DMS 273 treated with DMSO at 0.1 percent for 48 hours (cell line): Measurements from ENCODE around the gene IL1RAPL2.
"Not testable (repeated sequence)": the region's sequence is repeated elsewhere in the genome, so short reads cannot be mapped to it uniquely, and the experiment has no call there.

ENCODE experiments used
- DNase-seq: peaks from one replicate; lab custom pipeline; 2025; lab: John Stamatoyannopoulos, UW

The IL1RAPL2 gene

DNA sequence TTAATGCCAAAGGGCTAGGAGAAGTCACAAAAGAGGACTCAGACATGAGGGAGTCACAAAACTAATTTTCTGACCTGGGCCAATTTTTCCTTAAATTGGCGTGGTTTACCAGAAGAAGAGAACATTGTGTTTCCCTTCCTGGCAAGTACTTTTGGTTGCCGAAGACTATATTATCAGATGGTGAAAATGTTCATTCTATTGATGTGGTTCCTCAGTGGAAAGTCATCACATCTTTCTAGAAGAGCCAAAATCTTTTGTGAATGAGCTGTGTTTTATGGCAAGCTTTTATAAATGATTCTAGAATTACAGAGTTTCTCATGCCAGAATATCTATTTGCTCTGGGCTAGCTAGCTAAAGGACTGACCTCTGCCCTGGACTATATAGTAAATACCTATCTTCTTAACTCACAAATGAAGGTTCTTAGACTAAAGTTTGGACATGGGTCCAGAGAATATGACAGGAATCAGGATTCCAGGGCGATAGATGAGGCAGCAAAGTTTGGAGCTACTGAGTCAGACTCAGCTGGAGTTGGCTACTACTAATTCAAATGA lies 288.9 kb downstream of the IL1RAPL2 start:
- no peak for DNase-seq

DNA sequence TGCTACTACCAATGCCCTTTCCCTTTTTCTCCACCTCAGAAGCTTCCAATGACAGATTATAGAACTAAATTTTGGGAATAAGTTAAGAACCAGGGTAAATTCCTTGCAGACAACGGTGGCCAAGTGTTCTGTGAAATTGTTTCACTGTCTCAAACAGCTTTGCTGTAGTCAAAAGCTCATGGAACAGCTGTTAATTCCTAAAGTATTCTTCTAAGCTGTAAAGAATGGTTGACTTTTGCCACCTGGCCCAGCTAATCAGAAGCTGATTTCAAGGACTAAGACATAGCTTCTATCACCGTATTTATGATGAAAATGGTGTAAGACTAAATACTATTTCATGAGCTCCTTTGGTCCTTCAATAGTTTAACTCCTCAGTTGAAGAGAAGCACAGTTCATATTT lies 297.5 kb downstream of the IL1RAPL2 start:
- no peak for DNase-seq

DNA sequence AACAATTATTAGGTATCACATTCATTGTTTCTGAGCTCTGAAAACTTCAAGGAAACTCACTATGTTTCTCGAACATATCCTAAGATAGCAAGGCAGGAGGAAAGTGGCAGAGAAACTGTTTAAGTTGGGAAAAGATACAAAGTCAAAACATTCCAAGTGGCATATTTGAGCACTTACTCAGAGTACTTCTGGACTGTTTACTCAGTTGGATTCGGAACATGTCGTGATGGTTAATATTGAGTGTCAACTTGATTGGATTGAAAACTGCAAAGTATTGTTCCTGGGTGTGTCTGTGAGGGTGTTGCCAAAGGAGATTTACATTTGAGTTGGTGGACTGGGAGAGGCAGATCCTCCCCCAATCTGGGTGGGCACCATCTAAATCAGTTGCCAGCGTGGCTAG lies 298.3 kb downstream of the IL1RAPL2 start:
- no peak for DNase-seq

DNA sequence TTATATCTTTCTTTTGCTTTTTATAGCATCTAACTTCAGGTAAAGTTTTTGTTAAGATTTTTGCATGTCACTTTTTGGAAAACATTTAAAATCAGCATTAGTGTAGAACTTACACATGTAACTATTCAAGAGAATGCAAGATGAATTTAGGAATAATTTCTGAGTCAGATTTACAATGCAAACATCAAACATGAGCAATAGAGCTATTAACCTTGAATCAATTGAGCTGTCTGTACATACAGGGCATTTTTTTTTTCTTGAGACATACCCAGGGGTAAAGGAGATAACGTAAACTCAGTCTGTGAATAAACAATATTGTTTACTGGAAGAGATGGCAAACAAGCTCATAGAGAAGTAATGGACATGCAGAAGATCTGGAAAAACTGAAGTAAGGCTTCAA lies 311.5 kb downstream of the IL1RAPL2 start:
- no peak for DNase-seq

- DNase-seq = no peak
Observed at GRCh38 chrX:104902070-104902469, 336.1 kb downstream of the IL1RAPL2 start.

- not testable (repeated sequence) for DNase-seq
Observed at GRCh38 chrX:104909694-104910093, 343.7 kb downstream of the IL1RAPL2 start.

DNA sequence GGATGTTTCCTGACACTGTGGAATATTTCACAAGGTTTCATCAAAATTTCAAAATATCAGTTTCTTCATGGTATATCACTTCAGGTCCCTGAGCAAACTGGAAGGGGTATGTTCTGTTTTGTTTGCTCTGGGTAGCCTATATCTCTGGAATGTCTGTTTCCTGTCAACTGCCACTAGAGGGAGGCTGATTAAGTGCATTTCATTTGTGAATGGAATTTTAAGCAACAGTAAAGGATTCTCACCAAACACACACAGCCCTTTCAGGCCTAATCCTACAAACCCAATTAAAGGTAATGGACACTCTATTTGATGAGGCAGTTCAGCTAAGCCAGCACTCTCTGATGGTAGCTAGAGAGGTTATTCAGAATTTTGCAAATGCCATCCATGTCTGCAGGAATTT lies 347.3 kb downstream of the IL1RAPL2 start:
- DNase-seq = no peak

GRCh38 chrX:104914686-104915085 lies 348.7 kb downstream of the IL1RAPL2 start:
- not testable (repeated sequence) for DNase-seq

DNA sequence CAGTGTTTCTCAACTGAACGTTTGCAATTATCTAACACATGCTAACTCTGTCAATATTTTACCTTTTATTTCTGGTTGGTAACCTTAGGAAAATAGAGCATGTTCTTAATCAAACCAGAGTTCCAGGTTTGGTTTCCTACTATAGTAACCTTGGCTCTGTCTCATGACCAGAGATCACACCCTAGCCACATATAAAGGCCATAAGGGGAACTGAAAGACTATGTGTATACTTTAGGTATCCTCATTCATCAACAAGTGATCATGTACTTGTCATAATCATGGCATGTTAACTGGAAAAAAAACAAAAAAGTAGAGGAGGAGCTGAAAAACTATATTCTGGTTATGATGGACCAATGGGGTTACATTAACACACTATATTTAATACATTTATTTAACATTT lies 352.1 kb downstream of the IL1RAPL2 start:
- DNase-seq = no peak

DNA sequence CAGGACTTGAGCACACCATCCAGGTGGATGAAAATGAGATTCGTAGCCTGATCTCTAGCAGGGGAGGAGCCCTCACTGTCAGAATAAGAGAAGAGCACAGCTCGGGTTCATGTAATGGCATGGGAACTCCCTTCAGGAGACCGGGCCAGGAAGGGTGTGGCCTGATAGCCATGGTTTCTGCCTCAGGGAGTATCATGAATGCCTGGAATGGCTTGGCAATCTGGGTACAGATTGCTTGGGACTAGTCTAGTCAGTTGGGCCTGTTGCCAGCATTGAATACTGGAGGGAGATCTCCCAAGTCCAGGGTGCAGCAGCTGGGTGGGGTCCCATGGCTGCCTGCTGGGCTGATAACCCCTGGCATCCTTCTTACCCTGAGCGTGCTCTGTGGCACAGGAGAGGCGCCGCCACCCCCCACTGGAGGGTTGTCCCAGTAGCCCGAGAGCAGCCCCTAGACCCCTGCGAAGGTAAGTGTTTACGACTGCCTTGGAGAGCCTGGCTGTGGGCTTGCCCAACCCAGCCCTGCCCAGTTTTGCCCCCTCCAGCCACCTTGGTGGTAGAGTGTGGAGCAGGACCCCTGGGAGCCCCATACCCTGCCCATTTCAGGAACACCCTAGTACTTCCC lies 355.7 kb downstream of the IL1RAPL2 start:
- no peak for DNase-seq

DNA sequence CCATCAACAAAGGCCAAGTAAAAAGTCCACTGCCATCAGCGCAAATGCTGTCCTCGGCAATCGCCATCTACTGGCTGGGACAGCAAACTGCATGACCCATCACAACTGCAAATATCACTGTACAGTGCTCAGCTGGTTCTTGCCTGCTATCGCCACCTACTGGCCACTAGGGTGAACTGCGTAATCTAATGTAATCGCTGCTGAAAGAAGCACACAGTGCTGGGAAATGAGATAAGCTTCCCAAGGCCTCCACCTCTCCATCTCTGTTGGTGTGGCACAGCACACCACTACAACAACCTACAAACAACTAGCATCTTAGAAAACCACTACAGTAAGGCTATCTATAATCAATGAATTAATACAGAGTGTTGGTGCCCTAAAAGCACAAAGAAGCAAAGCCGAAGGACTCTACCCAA lies 356.2 kb downstream of the IL1RAPL2 start:
- peak; percentile 28 for DNase-seq

DNA sequence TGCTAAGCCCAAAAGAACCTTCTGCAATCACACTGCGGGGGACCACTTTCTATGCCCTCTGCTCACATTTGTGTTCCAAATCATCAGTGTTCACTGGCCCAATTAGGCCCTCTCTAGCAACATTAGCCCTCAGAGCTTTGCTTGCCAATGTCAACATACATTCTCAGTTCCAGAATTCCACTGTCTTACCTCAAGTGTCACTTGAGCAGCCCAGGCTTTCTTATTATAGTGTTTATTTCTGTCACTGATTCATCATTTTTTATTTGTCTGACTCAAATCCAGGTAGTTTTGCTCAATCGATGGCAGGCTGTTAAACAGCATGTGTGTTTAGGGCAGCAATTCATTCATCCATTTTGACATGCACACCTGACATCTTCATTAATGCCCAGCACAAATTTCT lies 363.3 kb downstream of the IL1RAPL2 start:
- no peak for DNase-seq

DNA sequence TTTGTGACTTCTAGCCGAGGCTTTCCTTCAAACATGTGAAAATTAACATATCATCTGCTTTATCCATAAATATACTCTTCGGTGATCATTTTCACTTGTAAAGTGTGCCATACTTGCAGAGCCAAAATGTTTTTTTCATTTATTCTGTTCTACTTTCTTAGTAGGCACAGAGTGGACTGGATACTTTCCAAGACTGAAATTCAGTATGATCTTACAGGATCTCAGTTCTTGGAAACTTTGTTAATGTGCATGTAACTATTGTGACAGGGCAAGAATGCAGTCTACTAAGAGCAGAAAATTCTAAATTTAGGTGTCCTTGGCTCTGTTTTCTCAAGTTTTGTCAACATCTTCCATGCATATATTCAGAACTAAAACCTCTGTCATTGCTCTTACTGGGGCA lies 369.6 kb downstream of the IL1RAPL2 start:
- DNase-seq = no peak

DNA sequence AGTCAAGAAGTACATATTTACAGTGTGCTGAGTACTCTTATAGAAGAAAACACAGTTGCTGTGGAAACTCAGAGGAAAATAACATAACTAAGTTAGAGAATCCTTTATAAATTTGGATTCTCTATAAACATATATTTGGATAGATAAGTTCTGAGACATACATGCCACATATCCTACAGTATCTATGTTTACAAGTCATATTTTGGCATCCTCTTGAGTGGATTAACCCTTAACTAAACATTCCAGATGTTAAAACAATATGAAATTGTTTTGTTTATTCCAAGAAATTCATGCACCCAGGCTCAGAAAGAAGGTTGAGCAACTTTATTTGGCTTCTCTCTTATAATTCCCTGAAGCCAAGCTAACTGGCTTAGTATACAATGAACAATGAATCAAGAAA lies 387.3 kb downstream of the IL1RAPL2 start:
- no peak for DNase-seq

- no peak for DNase-seq
Observed at GRCh38 chrX:104961926-104962325, 395.9 kb downstream of the IL1RAPL2 start.

DNA sequence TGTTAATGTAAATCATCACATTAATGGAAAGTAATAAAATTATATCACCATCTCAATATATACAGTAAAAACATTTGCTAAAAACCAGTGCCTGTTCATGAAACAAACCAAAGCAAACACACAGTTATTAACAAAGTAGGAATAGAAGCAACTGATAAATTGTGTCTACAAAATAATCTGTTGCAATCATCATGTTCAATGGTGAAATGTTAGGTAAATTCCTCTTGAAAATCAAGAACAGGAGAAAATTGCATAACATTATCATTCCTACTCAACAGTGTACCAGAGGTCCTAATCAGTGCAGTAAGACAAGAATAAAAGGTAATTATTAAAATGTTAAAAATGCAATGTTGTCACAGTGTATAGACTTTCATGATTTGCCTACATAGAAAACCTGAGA lies 402.2 kb downstream of the IL1RAPL2 start:
- no peak for DNase-seq

DNA sequence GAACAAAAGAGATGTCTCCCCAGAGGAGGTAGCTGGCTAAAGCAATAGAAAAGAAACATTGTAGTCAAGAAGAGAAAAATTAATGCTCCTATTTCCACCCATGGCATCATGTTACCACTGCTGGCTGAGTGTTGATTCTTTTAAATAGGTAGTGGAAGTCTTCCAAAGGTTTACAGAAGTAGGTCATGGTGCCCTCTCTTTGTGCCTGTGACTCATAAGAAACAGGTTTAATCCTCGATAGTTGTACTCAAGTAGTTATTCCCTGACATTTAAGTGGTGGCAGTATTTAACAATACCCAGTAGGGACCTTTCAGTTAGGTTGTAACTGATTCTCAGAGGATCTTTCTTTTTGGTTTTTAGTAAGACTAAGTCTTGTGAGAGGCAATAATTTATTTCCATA lies 406.7 kb downstream of the IL1RAPL2 start:
- no peak for DNase-seq

DNA sequence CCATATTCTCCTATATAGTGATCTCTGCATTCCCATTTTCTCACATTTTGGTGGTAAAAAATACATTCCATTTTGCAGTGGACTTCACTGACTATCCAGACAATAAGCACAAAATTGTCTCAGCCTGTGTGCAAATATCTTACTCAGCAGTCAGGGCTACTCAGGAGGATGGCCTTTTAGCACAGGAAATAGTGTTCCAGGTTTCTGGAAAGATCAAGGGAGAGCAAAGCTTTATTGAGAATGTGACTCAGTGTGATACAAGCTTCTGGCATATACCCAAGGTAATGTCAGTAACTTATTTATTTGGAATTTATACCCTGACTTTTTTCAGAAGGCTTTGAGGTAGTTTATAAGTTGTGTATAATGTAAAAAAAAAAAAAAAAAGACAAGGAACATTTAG lies 421.1 kb downstream of the IL1RAPL2 start:
- no peak for DNase-seq

GRCh38 chrX:104988038-104988437 lies 422.0 kb downstream of the IL1RAPL2 start:
- DNase-seq = no peak

DNA sequence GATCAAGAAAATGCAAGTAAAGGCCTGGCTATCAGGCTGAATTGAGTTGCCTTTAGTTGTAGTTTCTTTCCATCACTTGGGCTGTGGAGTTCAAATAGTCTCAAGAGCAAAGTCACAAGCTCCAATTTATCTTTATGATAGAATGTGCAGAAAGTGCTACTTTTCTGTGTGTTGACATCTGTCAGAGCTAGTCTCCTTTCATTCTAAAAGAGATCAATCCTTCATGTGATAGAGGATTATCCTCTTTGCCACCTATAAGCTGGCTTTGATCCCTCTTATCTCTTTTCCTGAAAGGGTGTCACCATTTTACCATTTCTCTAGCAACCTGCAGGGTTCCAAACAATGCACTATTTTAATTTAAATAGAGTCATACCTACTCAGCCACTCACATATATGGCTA lies 429.5 kb downstream of the IL1RAPL2 start:
- DNase-seq = no peak

DNA sequence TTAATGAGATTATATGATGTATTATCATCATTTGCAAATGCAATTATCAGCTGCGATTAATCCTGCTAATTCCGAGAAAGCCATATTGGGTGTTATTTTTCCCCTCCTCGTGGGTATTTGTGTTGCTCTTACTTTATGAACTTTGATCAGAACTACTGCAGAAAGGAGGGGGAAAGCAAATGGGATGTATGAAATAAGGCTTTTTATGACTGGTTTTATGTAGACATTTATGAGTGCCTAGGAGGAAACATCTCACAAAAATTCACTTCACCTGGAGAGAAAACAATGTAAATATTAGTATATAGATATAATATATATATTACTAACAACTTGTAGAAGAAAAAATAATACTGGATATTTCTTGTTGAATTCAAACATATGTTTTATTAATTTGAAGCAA lies 440.1 kb downstream of the IL1RAPL2 start:
- DNase-seq = no peak

DNA sequence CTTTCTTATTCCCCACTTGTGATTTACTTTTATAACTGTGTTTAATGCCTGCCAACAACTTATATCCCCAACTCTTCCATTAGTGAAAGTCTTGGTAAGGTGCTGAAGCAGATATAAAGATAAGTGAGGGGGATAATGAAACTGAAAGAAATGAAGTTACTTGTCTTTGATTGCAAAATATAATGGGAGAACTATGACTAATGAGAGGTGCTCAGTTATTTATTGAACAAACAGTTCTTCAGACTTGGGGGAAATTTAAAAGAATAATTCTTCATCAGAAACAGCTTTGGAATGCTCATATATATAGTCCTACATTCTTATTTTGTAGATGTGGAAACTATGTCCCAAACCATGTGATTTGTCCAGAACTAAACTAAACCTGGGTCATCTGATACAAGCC lies 441.0 kb downstream of the IL1RAPL2 start:
- DNase-seq = no peak

DNA sequence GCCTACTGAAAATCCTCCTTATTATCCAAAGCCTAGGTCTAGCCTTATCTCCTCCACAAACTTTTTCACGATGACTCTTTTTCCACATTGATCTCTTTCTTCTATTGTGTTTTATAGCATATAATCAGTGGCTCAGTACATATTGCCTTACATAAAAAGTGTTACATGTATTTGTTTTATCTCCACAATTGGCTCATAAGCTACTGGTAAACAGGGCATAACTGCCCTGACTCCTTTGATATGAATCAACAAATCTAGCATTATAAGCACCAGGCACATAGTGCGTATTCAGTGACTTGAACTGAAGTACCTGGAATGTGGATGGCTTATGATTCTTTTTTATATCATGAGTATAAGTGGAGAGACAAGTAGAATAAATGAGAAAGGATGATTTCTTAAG lies 447.7 kb downstream of the IL1RAPL2 start:
- DNase-seq = no peak

DNA sequence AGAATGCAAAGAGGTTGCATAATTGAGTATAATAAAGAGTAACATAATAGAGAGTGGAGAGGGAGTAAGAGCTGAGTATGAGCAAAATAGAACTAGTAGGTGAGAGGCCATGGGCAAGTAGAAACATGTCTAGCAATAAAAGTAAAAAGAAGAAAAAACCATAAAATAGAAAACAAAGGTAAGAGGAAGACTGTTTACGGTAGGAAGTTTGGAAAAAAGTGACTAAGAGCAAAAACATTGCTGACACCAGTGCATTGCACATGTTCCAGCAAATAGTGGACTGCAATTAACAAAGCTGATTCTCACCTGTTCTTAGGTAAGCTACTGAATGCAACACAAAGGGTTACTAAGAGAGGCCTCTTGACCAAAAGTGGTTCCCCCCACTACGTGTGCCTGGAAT lies 451.6 kb downstream of the IL1RAPL2 start:
- DNase-seq = no peak
